Measurements from ENCODE around the gene SPATA20.

SPATA20 gene

DNA sequence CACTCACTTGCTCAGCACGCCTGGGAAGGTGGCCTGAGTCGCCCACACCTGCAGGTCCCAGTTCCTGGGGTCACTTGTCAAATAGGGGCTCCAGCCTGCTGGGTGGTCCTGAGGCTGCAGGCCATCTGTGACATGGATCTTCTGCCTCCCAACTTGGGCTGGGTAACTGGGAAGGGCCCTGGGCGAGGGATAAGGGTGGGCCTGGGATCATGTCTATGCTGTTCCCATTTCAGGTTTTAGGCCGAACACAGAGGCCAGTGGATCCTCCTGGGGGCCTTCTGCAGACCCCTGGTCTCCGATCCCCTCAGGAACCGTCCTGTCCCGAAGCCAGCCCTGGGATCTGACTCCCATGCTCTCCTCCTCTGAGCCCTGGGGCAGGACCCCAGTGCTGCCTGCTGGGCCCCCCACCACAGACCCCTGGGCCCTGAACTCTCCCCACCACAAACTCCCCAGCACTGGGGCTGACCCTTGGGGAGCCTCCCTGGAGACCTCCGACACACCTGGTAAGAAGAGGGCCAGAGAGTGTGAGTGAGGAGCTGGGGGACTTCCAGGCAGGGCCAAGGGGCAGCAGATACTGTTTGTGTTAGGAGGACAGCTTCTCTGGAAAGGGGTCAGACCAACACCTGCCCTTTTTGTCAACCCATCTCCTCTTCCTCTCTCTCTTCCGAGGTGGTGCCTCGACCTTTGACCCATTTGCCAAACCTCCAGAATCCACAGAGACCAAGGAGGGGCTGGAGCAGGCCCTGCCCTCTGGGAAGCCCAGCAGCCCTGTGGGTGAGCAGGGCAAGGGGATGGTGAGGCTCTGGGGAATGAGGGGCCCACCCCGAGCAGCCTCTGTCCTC, 6.2 kb upstream of the SPATA20 start:
- no peak for DNase-seq

GRCh38 chr17:50541402-50541715, 5.6 kb upstream of the SPATA20 start:
- DNase-seq, result no peak

DNA sequence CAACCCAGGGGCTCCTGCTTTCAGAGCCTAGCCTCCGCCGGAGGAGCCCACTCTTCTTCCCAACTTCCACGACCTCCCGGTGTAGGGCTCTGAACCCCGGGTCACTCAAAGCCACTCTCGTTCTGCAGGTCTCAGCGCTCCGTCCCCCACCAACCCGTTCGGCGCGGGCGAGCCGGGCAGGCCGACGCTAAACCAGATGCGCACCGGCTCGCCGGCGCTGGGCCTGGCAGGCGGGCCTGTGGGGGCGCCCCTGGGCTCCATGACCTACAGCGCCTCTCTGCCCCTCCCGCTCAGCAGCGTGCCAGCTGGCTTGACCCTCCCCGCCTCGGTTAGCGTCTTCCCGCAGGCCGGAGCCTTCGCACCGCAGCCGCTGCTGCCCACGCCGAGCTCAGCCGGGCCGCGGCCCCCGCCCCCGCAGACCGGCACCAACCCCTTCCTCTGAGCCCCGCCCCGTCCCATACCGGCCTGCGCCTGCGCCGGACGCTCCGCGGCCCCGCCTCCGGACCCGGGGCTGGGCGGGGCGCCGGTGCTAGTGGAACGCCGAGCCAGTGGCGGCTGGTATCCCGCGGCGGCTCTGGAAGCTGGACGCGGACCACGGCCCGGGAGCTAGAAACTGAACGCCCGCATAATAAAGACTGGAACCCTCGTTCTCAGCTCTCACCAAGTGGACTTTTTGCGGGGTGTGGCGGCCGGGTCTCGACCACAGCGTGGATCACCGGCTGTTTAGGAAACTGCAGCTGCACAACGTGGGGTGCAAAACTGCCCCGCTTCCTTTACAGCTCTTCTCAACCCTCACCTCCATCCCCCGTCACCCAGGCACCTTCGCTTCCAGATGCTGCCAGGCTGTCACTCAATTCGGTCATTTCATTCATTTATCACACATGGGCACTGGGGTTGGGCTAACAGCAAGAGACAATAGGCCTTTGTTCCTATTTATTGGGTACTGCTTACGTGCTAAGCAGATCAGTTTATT, 5.0 kb upstream of the SPATA20 start:
- DNase-seq, result peak; percentile 59 to 74 (median 66)

GRCh38 chr17:50542795-50543774, 3.9 kb upstream of the SPATA20 start:
- DNase-seq, result no peak

GRCh38 chr17:50544516-50544915, 2.5 kb upstream of the SPATA20 start:
- DNase-seq, result no peak

DNA sequence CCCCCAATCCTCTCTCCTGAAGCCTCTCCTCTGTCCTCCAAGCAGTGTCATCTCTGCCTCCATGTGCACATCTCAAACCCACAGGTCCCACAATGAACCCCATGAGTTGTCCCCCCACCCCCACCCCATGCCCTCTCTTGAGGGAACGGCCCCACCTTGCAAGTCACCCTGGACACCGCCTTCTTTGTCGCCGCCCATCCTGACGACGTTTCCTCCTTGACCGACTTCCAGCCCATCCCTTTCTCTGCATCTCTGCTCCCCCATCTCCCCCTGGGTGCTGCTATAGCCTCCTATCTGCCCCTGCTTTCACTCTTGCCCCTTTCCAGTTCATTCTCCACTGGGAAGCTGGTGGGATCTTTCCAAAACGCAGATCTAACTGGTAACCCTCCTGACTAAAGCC, 1.7 kb upstream of the SPATA20 start:
- no peak for DNase-seq

GRCh38 chr17:50546701-50547034, 306 bp upstream of the SPATA20 start:
- no peak for DNase-seq

GRCh38 chr17:50547736-50548083, 736 bp downstream of the SPATA20 start:
- no peak for DNase-seq

DNA sequence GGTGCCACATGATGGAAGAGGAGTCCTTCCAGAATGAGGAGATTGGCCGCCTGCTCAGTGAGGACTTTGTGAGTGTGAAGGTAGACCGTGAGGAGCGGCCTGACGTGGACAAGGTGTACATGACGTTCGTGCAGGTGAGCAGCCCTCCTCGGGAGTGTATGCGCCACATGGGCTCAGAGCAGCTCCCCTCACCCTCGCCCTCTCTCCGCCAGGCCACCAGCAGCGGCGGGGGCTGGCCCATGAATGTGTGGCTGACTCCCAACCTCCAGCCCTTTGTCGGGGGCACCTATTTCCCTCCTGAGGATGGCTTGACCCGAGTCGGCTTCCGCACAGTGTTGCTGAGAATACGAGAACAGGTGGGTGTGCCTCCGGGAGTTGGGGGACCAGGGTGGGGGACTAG, 1.9 kb downstream of the SPATA20 start:
- DNase-seq, result no peak

DNA sequence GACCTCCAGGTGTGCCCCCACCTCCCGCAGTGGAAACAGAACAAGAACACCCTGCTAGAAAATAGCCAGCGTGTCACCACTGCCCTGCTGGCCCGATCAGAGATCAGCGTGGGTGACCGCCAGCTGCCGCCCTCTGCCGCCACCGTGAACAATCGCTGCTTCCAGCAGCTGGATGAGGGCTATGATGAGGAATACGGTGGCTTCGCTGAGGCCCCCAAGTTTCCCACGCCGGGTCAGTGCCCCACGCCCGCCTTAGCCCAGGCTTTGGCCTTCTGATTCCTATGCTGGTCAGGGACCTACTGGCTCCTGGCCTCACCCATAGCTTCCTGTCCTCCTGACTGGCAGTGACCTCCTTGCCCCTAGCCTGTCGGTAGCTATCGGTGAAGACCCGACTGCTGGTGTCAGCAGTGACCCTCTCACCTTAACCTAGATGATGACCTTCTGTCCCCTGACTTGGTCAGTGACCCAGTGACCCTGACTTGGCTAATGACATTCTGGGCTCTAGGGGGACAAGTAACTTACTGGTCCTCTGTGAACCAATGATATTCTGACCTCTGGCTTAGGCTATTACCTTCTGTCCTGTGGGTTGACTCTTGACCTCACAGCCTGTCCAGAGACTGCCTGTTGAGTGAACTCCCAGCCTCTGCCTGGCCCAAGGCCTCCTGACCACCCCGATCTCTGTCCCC, 2.4 kb downstream of the SPATA20 start:
- DNase-seq, result no peak

GRCh38 chr17:50549969-50550368, 3.0 kb downstream of the SPATA20 start:
- no peak for DNase-seq

- no peak for DNase-seq
Observed at GRCh38 chr17:50550661-50551432, 3.9 kb downstream of the SPATA20 start.

DNA sequence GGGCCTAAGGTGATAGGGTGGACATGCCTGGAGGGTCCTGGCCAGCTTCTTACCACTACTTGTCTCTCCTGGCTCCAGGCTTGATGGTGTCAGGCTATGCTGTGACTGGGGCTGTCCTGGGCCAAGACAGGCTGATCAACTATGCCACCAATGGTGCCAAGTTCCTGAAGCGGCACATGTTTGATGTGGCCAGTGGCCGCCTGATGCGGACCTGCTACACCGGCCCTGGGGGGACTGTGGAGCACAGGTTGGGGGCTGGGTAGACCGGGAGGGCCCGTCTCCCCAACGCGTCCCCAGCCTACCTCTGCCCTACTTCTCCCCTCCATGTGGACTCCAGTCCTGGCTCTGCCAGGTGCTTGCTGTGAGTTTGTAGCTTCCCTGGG, 4.5 kb downstream of the SPATA20 start:
- no peak for DNase-seq

DNA sequence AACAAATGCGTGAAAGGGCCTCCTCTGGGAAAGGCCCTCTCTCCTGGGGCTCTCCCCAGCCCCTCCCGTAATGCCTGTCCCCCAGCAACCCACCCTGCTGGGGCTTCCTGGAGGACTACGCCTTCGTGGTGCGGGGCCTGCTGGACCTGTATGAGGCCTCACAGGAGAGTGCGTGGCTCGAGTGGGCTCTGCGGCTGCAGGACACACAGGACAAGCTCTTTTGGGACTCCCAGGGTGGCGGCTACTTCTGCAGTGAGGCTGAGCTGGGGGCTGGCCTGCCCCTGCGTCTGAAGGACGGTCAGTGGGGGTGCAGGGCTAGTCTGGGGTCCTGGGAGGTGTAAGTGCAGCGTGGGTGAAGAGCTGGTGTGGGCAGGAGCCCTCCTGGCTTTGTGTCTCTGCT, 4.9 kb downstream of the SPATA20 start:
- DNase-seq, result no peak

GRCh38 chr17:50554201-50554600, 7.2 kb downstream of the SPATA20 start:
- DNase-seq, result no peak

- DNase-seq, result no peak
Observed at GRCh38 chr17:50556803-50557202, 9.8 kb downstream of the SPATA20 start.

GRCh38 chr17:50557630-50558029, 10.7 kb downstream of the SPATA20 start:
- no peak for DNase-seq

DNA sequence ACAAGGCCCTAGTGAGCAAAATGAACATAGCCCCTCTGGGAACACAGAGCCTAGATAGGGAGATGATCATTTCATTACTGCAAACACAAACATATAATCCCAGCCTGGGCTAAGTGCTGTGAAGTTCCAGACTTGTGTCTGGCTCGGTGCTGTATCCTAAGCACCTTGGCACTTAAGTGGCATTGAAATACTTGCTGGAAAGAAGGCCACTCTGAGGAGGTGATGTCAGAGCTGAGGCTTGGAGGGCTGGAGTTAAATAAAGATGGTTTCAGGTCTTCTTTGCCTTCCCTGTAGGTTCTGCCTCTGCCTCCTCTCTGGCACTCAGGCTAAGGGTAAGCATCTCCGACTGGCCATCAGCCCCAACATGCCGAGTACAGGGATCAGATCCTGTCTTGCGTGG, 11.1 kb downstream of the SPATA20 start:
- DNase-seq, result no peak

GRCh38 chr17:50558581-50558940, 11.6 kb downstream of the SPATA20 start:
- no peak for DNase-seq

DNA sequence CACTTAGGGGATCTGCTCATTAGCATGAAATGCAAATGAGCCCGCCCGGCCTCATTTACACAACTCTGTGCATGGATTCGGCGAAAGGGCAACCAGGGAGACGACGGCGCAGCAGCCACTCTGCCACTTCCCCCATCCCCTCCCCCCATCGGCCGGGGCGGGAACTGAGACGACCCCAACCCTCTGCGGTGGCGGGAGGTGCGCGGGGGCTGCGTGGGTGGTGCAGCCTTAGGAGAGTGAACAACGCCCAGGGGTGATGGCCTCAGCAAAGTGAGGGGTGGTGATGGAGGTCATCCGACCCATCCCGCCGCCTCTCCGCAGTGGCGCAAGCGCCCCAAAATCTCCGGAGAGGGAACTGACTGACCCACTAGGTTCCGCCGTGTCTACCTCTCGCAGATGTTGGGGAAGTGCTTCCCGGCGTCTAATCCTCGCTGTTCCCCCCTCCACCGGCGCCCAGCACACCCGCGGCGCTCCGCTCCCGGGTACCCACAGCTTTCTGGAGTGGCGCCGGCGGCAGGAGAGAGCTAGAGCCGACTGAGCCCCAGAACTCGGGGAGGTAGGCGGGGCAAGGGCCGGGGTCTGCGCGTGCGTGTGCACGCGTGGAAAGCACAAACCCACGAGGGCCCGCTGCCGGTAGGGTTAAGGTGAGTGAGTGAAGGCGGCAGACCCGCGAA, 12.1 kb downstream of the SPATA20 start:
- no peak for DNase-seq

DNA sequence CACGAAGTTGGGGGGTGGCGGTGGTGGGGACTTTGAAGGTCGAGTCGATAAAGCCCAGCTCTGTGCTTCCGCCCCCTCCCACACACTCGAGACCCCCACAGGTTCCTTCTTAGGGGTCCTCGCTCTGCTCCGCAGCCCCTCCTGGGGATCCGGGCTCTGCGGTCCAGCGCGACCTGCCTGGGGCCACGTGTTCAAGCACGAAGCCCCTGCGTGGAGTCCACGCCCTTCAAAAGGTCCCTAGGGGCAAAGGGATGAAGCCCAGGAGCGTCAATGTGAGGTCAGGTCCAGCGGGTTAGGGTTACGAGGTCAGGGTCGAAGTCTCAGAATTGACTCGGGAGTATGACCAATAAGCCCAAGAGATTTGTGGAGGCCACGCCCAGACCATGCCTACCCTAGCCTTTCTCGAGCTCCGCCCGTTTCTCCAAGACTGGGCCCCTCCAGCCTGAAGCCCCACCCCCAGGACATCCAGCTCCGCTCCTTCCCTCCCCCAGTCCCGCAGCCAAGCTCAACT, 12.8 kb downstream of the SPATA20 start:
- no peak for DNase-seq

Data from activated CD4-positive, CD25-positive, alpha-beta regulatory T cell (primary cell).